CD4-positive, alpha-beta memory T cell (primary cell): ENCODE results near the gene PLD1. TPM values are rescaled to one million over a fixed set of nuclear protein-coding genes. Genes with fewer than 3 reads are reported as not detected.
"Not testable (repeated sequence)": the region's sequence is repeated elsewhere in the genome, so short reads cannot be mapped to it uniquely, and the experiment has no call there.

Source experiments
- CTCF ChIA-PET: fragments of 350-600 bp; sonication (Branson Sonifier 250); formaldehyde crosslinking; loops from one replicate; lab custom pipeline; 2021; ENCODE audit warnings: inconsistent platforms; ENCODE audit not compliant: partially characterized antibody; lab: Charles Lee
- POLR2A ChIA-PET: fragments of 350-600 bp; sonication (Branson Sonifier 250); formaldehyde crosslinking; loops from one replicate; lab custom pipeline; 2021; ENCODE audit not compliant: partially characterized antibody; lab: Charles Lee
- DNase-seq, 5 donors: peaks; one replicate each; pipeline versions ENCODE4 v3.0.0 to v3.0.0-alpha.2; 2020 to 2022; ENCODE audit warnings: mixed read lengths in 1 of 5
- H3K27ac ChIP-seq: one replicate; pipeline ENCODE4 v1.7.0; 2013; ENCODE audit warnings: low read depth, low read length
- H3K27me3 ChIP-seq: 2 replicates; pipeline ENCODE4 v1.7.0; 2013; ENCODE audit warnings: mild to moderate bottlenecking, low read length, moderate library complexity; ENCODE audit not compliant: insufficient read depth
- H3K36me3 ChIP-seq: 2 replicates; pipeline ENCODE4 v1.7.0; 2013; ENCODE audit warnings: mild to moderate bottlenecking, low read length, moderate library complexity; ENCODE audit not compliant: insufficient read depth
- H3K4me1 ChIP-seq: 2 replicates; pipeline ENCODE4 v1.7.0; 2013; ENCODE audit warnings: mild to moderate bottlenecking, low read length, moderate library complexity; ENCODE audit not compliant: insufficient read depth
- H3K4me3 ChIP-seq, 2 donors: one replicate each; pipeline ENCODE4 v1.7.0; 2013; ENCODE audit warnings: low read length in 2 of 2, mild to moderate bottlenecking in 1 of 2
- H3K9me3 ChIP-seq, 2 donors: one replicate each; pipeline ENCODE4 v1.7.0; 2013; ENCODE audit warnings: low read length in 2 of 2, control low read depth in 1 of 2; ENCODE audit not compliant: control insufficient read depth in 1 of 2
- H3K27ac Mint-ChIP-seq, 7 donors: one replicate each; pipeline ENCODE4 v1.8.0; 2020 to 2021; ENCODE audit warnings: mixed read lengths in 7 of 7, mild to moderate bottlenecking in 6 of 7, inconsistent platforms in 3 of 7, moderate library complexity in 3 of 7
- H3K27me3 Mint-ChIP-seq, 2 donors: one replicate each; pipeline ENCODE4 v1.8.0; 2020 to 2021; ENCODE audit warnings: mixed read lengths in 2 of 2
- H3K36me3 Mint-ChIP-seq, 2 donors: one replicate each; pipeline ENCODE4 v1.8.0; 2020 to 2021; ENCODE audit warnings: mixed read lengths in 2 of 2, inconsistent platforms in 1 of 2, mild to moderate bottlenecking in 1 of 2
- H3K4me1 Mint-ChIP-seq, 4 donors: one replicate each; pipeline ENCODE4 v1.8.0; 2020 to 2021; ENCODE audit warnings: mixed read lengths in 4 of 4, mild to moderate bottlenecking in 1 of 4
- H3K4me3 Mint-ChIP-seq, 8 donors: one replicate each; pipeline ENCODE4 v1.8.0; 2020 to 2021; ENCODE audit warnings: mixed read lengths in 8 of 8, mild to moderate bottlenecking in 7 of 8, moderate library complexity in 6 of 8, inconsistent platforms in 3 of 8
- H3K9me3 Mint-ChIP-seq, 8 donors: one replicate each; pipeline ENCODE4 v1.8.0; 2020 to 2021; ENCODE audit warnings: mixed read lengths in 8 of 8, mild to moderate bottlenecking in 5 of 8, inconsistent platforms in 3 of 8, moderate library complexity in 1 of 8
- intact Hi-C: fragments of 100-400 bp; cut with micrococcal nuclease; formaldehyde crosslinking; loops from one replicate; pipeline ENCODE4 v1.15.1; 2023
- polyA plus RNA-seq, 2 donors: library from polyadenylated mRNA; unstranded; fragments of 300-500 nt; fragmentation: Illumina TruSeq; gene quantifications; one replicate each; pipeline ENCODE4 v1.2.3, GENCODE V29; 2021
- total RNA-seq, 2 experiments: library from RNA; stranded (reverse); gene quantifications; one replicate each; pipeline ENCODE4 v1.2.3, GENCODE V29; 2021

PLD1 gene
- total and polyA plus RNA-seq, 4 experiments from 2014 or later = 1.2 to 2.0 (median 1.3) TPM; not detected in 1

GRCh38 chr3:171815973-171816595 is 5.8 kb upstream of the PLD1 start:
- no peaks in the 10 kb centered on the region for H3K27me3 ChIP-seq
- H3K36me3 Mint-ChIP-seq = no peaks in the 10 kb centered on the region
- no peaks in the 10 kb centered on the region for H3K4me1 ChIP-seq
- H3K4me3 Mint-ChIP-seq = no peak overlapping the region
- H3K4me1 Mint-ChIP-seq = peaks cover 0 to 1% (median under 1%) of the 10 kb centered on the region in 4 donors
- no peaks in the 10 kb centered on the region for H3K9me3 ChIP-seq
- H3K27me3 Mint-ChIP-seq = peaks cover 8 to 11% of the 10 kb centered on the region in 2 donors
- no peak overlapping the region for H3K27ac Mint-ChIP-seq
- peaks cover 0 to 1% (median 0%) of the 10 kb centered on the region in 8 donors for H3K9me3 Mint-ChIP-seq
- DNase-seq = no peak
- CTCF ChIA-PET = no interaction called here
- intact Hi-C loops = no loop called here
- H3K27ac ChIP-seq = no peak overlapping the region
- POLR2A ChIA-PET = no interaction called here
- H3K4me3 ChIP-seq = no peak overlapping the region
- H3K36me3 ChIP-seq = no peaks in the 10 kb centered on the region

DNA sequence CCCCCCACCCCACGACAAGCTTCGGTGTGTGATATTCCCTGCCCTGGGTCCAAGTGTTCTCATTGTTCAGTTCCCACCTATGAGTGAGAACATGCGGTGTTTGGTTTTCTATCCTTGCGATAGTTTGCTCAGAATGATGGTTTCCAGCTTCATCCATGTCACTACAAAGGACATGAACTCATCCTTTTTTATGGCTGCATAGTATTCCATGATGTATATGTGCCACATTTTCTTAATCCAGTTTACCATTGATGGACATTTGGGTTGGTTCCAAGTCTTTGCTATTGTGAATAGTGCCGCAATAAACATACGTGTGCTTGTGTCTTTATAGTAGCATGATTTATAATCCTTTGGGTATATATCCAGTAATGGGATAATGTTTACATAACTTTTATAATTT is 4.4 kb upstream of the PLD1 start:
- H3K27ac Mint-ChIP-seq, H3K9me3 ChIP-seq, CTCF ChIA-PET, H3K36me3 Mint-ChIP-seq, intact Hi-C loops, POLR2A ChIA-PET, H3K4me1 ChIP-seq, H3K4me3 ChIP-seq, H3K36me3 ChIP-seq, H3K27ac ChIP-seq, H3K9me3 Mint-ChIP-seq, H3K27me3 ChIP-seq, H3K4me1 Mint-ChIP-seq, DNase-seq, H3K4me3 Mint-ChIP-seq: not testable (repeated sequence)
- H3K27me3 Mint-ChIP-seq = peaks cover 15% of the 10 kb centered on the region in 2 donors

- intact Hi-C loops = no loop called here
- no peak overlapping the region for H3K4me3 Mint-ChIP-seq
- no peak overlapping the region for H3K4me3 ChIP-seq
- ChIA-PET POLR2A (no interaction called here), CTCF (no interaction called here)
- H3K27me3 ChIP-seq = no peaks in the 10 kb centered on the region
- H3K9me3 Mint-ChIP-seq = no peaks in the 10 kb centered on the region
- H3K9me3 ChIP-seq = no peaks in the 10 kb centered on the region
- DNase-seq = peak in 1 of 5 donors; percentile 37
- H3K4me1 Mint-ChIP-seq = peaks cover 8 to 15% (median 13%) of the 10 kb centered on the region in 4 donors
- peaks cover 13% of the 10 kb centered on the region for H3K4me1 ChIP-seq
- H3K36me3 ChIP-seq = no peaks in the 10 kb centered on the region
- peak overlapping the region in 2 of 7 donors; percentile 15 to 82 for H3K27ac Mint-ChIP-seq
- H3K27ac ChIP-seq = no peak overlapping the region
- H3K27me3 Mint-ChIP-seq = peaks cover 20 to 21% of the 10 kb centered on the region in 2 donors
- H3K36me3 Mint-ChIP-seq = no peaks in the 10 kb centered on the region
Observed at GRCh38 chr3:171813897-171814460, 3.7 kb upstream of the PLD1 start.

DNA sequence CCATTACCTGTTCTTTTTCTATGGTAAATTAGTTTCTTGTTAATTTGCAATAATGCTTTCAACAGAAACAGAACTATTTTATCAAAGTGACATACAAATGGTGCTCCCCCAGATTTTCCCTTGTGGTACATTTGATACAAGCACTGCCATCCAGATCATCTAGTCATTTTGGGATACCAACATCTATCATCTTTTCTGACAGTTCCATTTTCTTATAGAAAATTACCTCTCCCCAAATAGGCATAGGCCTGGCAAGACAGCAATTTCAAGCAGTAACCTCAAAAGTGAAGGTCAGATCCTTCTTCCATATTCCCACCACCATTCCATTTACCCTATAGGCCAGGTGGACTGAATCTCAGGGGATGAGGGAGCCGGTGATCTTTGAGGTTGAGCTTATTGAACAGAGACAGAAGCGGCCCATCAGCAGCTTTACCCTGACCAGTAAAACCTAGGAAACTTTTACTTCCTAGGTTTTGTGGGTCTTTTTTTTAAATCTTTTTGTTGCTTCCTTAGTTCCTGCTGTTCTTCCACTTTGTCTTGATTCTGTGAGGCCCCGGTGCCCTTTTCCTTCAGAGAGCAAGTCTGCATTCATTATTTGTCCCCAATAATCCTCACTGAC is 3.1 kb upstream of the PLD1 start:
- Mint-ChIP-seq H3K27me3 (peaks cover 20% of the 10 kb centered on the region in 2 donors), H3K4me3 (no peak overlapping the region), H3K36me3 (no peaks in the 10 kb centered on the region), H3K9me3 (no peaks in the 10 kb centered on the region), H3K4me1 (peaks cover 8 to 15% (median 13%) of the 10 kb centered on the region in 4 donors), H3K27ac (peak overlapping the region in 2 of 7 donors; percentile 0 to 82)
- no peak overlapping the region for H3K4me3 ChIP-seq
- ChIA-PET CTCF (no interaction called here), POLR2A (no interaction called here)
- H3K9me3 ChIP-seq = no peaks in the 10 kb centered on the region
- intact Hi-C loops = no loop called here
- no peak overlapping the region for H3K27ac ChIP-seq
- H3K27me3 ChIP-seq = no peaks in the 10 kb centered on the region
- peaks cover 13% of the 10 kb centered on the region for H3K4me1 ChIP-seq
- no peaks in the 10 kb centered on the region for H3K36me3 ChIP-seq
- no peak for DNase-seq

DNA sequence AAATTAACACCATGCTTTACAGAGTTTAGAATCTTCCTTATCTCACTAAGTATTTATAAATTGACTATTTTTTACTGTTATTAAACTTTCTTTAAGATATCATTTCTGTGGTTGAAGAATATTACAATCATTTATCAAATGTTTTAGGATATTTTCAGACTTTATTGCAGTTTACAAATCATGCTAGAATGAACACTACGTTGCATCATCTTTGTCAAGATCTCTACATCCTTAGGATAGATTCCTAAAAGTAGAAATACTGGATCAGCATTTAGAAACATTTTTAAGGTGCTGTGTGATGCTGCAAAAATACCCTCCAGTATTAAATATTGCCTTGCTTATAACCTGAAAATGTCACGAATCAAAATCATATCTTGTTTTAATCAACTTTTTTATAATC is 2.5 kb upstream of the PLD1 start:
- no peak overlapping the region for H3K4me3 Mint-ChIP-seq
- no peak for DNase-seq
- no peaks in the 10 kb centered on the region for H3K9me3 Mint-ChIP-seq
- Histone ChIP-seq H3K27me3 (no peaks in the 10 kb centered on the region), H3K9me3 (no peaks in the 10 kb centered on the region), H3K4me1 (peaks cover 13% of the 10 kb centered on the region), H3K27ac (no peak overlapping the region), H3K4me3 (no peak overlapping the region), H3K36me3 (no peaks in the 10 kb centered on the region)
- peaks cover 21% of the 10 kb centered on the region in 2 donors for H3K27me3 Mint-ChIP-seq
- intact Hi-C loops = no loop called here
- H3K4me1 Mint-ChIP-seq = peaks cover 9 to 17% (median 13%) of the 10 kb centered on the region in 4 donors
- H3K27ac Mint-ChIP-seq = no peak overlapping the region
- ChIA-PET POLR2A (no interaction called here), CTCF (no interaction called here)
- no peaks in the 10 kb centered on the region for H3K36me3 Mint-ChIP-seq

- no peaks in the 10 kb centered on the region for H3K27me3 ChIP-seq
- H3K4me3 Mint-ChIP-seq = no peak overlapping the region
- intact Hi-C loops = no loop called here
- H3K9me3 Mint-ChIP-seq = no peaks in the 10 kb centered on the region
- H3K4me1 Mint-ChIP-seq = peaks cover 11 to 19% (median 13%) of the 10 kb centered on the region in 4 donors
- peaks cover 13% of the 10 kb centered on the region for H3K4me1 ChIP-seq
- no peak for DNase-seq
- CTCF ChIA-PET = no interaction called here
- no peaks in the 10 kb centered on the region for H3K36me3 ChIP-seq
- H3K4me3 ChIP-seq = no peak overlapping the region
- no peak overlapping the region for H3K27ac ChIP-seq
- no peaks in the 10 kb centered on the region for H3K9me3 ChIP-seq
- no peaks in the 10 kb centered on the region for H3K36me3 Mint-ChIP-seq
- no peak overlapping the region for H3K27ac Mint-ChIP-seq
- H3K27me3 Mint-ChIP-seq = peaks cover 22 to 23% of the 10 kb centered on the region in 2 donors
- POLR2A ChIA-PET = no interaction called here
Observed at GRCh38 chr3:171811913-171812335, 1.6 kb upstream of the PLD1 start.

GRCh38 chr3:171811295-171811912 is 1.1 kb upstream of the PLD1 start:
- Mint-ChIP-seq H3K27ac (no peak overlapping the region), H3K4me1 (peaks cover 11 to 19% (median 13%) of the 10 kb centered on the region in 4 donors), H3K27me3 (peaks cover 19 to 23% of the 10 kb centered on the region in 2 donors), H3K4me3 (peak overlapping the region in 6 of 8 donors; percentile 17 to 90 (median 40)), H3K36me3 (no peaks in the 10 kb centered on the region), H3K9me3 (no peaks in the 10 kb centered on the region)
- Histone ChIP-seq H3K4me3 (no peak overlapping the region), H3K4me1 (peaks cover 13% of the 10 kb centered on the region), H3K27me3 (no peaks in the 10 kb centered on the region), H3K36me3 (no peaks in the 10 kb centered on the region), H3K27ac (no peak overlapping the region), H3K9me3 (no peaks in the 10 kb centered on the region)
- no peak for DNase-seq
- intact Hi-C loops = no loop called here
- ChIA-PET POLR2A (no interaction called here), CTCF (no interaction called here)
